Astrocyte (in vitro differentiated cells and primary cell): ENCODE data around the gene MPO. TPM values are rescaled to one million over a fixed set of nuclear protein-coding genes. Genes with fewer than 3 reads are reported as not detected.

Source experiments
- DNase-seq: peaks from one replicate; pipeline ENCODE4 v3.0.0-alpha.2; 2010; ENCODE audit warnings: low read depth
- FAIRE-seq: peaks from 2 replicates; lab custom pipeline; 2011; peaks lifted over from hg19 to GRCh38; lab: Jason Lieb, UNC
- H2AFZ ChIP-seq: 2 replicates; pipeline ENCODE4 v1.6.0; 2012; ENCODE audit warnings: low read depth, low read length, inconsistent platforms
- H3K27ac ChIP-seq: 2 replicates; pipeline ENCODE4 v1.5.1; 2011; ENCODE audit warnings: low read depth, low read length, inconsistent platforms
- H3K27me3 ChIP-seq: 2 replicates; pipeline ENCODE4 v1.6.0; 2011; ENCODE audit warnings: low read length, inconsistent platforms; ENCODE audit not compliant: insufficient read depth
- H3K36me3 ChIP-seq: 2 replicates; pipeline ENCODE4 v1.5.1; 2011; ENCODE audit warnings: low read length, inconsistent platforms; ENCODE audit not compliant: insufficient read depth
- H3K4me1 ChIP-seq: 2 replicates; pipeline ENCODE4 v1.5.1; 2011; ENCODE audit warnings: low read length, inconsistent platforms; ENCODE audit not compliant: insufficient read depth
- H3K4me2 ChIP-seq: 2 replicates; pipeline ENCODE4 v1.6.0; 2012; ENCODE audit warnings: low read length, inconsistent platforms
- H3K4me3 ChIP-seq: 2 replicates; pipeline ENCODE4 v1.5.1; 2011; ENCODE audit warnings: low read depth, mild to moderate bottlenecking, low read length, inconsistent platforms; ENCODE audit not compliant: insufficient read depth
- H3K79me2 ChIP-seq: 2 replicates; pipeline ENCODE4 v1.6.0; 2012; ENCODE audit warnings: mild to moderate bottlenecking, low read length, inconsistent platforms; ENCODE audit not compliant: insufficient read depth
- H3K9ac ChIP-seq: 2 replicates; pipeline ENCODE4 v1.6.0; 2012; ENCODE audit warnings: mild to moderate bottlenecking, low read length, inconsistent platforms
- H3K9me3 ChIP-seq: 2 replicates; pipeline ENCODE4 v1.5.1; 2012; ENCODE audit warnings: low read depth, mild to moderate bottlenecking, low read length, inconsistent platforms; ENCODE audit not compliant: insufficient read depth
- H4K20me1 ChIP-seq: 2 replicates; pipeline ENCODE4 v1.6.0; 2012; ENCODE audit warnings: low read length, inconsistent platforms; ENCODE audit not compliant: insufficient read depth
- H3K27ac Mint-ChIP-seq: one replicate; pipeline ENCODE4 v1.8.0; 2021; ENCODE audit warnings: mild to moderate bottlenecking, mixed read lengths; ENCODE audit not compliant: unreplicated experiment
- H3K27me3 Mint-ChIP-seq: one replicate; pipeline ENCODE4 v1.8.0; 2021; ENCODE audit warnings: low read depth, mixed read lengths; ENCODE audit not compliant: unreplicated experiment
- H3K36me3 Mint-ChIP-seq: one replicate; pipeline ENCODE4 v1.8.0; 2021; ENCODE audit warnings: low read depth, mixed read lengths; ENCODE audit not compliant: unreplicated experiment
- H3K4me1 Mint-ChIP-seq: one replicate; pipeline ENCODE4 v1.8.0; 2021; ENCODE audit warnings: low read depth, mixed read lengths; ENCODE audit not compliant: unreplicated experiment
- H3K4me3 Mint-ChIP-seq: one replicate; pipeline ENCODE4 v1.8.0; 2021; ENCODE audit warnings: mild to moderate bottlenecking, moderate library complexity, mixed read lengths; ENCODE audit not compliant: unreplicated experiment
- H3K9me3 Mint-ChIP-seq: one replicate; pipeline ENCODE4 v1.8.0; 2021; ENCODE audit warnings: mild to moderate bottlenecking, mixed read lengths; ENCODE audit not compliant: unreplicated experiment
- EZH2 ChIP-seq: IDR thresholded peaks from 2 replicates; pipeline ENCODE4 v1.6.1; 2012; ENCODE audit warnings: mild to moderate bottlenecking, low read length, inconsistent platforms; ENCODE audit not compliant: insufficient read depth
- total RNA-seq: library from RNA; stranded (reverse); gene quantifications from 2 replicates; pipeline ENCODE4 v1.2.1, GENCODE V29; 2021
- TF ChIP-seq, protein P1 (sequence below): IDR thresholded peaks from 2 replicates; pipeline ENCODE4 v1.5.1; 2011; ENCODE audit warnings: low read depth, mild to moderate bottlenecking, inconsistent platforms, low read length, moderate library complexity; ENCODE audit not compliant: insufficient read depth

MPO gene
- total RNA-seq, 1 donor from 2014 or later: not detected

DNA sequence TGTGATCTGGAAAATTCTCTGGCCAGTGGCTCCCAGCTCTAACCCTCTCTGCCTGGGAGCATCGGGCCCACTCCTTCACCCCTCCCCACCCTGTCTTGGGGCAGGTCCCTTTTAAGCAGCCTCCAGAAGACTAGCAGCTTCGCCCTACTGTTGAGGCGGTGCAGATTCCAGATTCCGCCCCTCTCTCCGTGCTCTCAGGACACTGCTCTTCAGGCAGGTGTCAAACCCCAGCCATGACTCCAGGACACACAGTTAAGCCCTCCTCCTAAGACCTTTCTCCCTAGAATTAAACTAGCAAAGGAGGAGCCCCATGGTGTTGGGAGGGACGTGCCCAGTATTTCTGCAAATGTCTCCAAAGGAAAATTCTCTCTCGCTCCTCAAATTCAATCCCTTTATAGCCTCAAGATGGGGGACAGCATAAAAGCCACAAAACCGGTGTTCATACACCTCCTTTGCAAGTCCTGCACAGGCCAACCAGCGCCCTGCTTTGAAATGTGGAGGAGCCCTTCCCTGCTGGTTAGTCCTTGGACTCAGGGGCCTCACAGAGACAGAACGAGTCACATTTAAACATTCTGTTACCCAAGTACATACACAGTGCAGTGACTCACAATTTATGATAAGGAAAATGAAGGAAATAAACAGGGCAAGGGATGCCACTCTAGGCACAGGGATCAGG, 35.2 kb downstream of the MPO start:
- H3K4me2 ChIP-seq: no peak overlapping the region
- no peak for TF ChIP-seq EZH2
- TF ChIP-seq, protein P1, sequence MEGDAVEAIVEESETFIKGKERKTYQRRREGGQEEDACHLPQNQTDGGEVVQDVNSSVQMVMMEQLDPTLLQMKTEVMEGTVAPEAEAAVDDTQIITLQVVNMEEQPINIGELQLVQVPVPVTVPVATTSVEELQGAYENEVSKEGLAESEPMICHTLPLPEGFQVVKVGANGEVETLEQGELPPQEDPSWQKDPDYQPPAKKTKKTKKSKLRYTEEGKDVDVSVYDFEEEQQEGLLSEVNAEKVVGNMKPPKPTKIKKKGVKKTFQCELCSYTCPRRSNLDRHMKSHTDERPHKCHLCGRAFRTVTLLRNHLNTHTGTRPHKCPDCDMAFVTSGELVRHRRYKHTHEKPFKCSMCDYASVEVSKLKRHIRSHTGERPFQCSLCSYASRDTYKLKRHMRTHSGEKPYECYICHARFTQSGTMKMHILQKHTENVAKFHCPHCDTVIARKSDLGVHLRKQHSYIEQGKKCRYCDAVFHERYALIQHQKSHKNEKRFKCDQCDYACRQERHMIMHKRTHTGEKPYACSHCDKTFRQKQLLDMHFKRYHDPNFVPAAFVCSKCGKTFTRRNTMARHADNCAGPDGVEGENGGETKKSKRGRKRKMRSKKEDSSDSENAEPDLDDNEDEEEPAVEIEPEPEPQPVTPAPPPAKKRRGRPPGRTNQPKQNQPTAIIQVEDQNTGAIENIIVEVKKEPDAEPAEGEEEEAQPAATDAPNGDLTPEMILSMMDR: no peak
- H3K9me3 Mint-ChIP-seq: peaks cover 13% of the 10 kb centered on the region
- DNase-seq: no peak
- peaks cover 85% of the 10 kb centered on the region for H3K27me3 Mint-ChIP-seq
- no peak overlapping the region for H3K27ac ChIP-seq
- H3K4me3 Mint-ChIP-seq: no peak overlapping the region
- no peak overlapping the region for H2AFZ ChIP-seq
- no peaks in the 10 kb centered on the region for H4K20me1 ChIP-seq
- H3K4me3 ChIP-seq: no peak overlapping the region
- H3K27me3 ChIP-seq: peaks cover 50% of the 10 kb centered on the region
- H3K79me2 ChIP-seq: no peaks in the 10 kb centered on the region
- no peaks in the 10 kb centered on the region for H3K9me3 ChIP-seq
- H3K27ac Mint-ChIP-seq: no peak overlapping the region
- H3K36me3 ChIP-seq: no peaks in the 10 kb centered on the region
- no peaks in the 10 kb centered on the region for H3K4me1 ChIP-seq
- H3K9ac ChIP-seq: no peak overlapping the region
- H3K36me3 Mint-ChIP-seq: peaks cover 2% of the 10 kb centered on the region
- no peaks in the 10 kb centered on the region for H3K4me1 Mint-ChIP-seq
- FAIRE-seq: no peak

DNA sequence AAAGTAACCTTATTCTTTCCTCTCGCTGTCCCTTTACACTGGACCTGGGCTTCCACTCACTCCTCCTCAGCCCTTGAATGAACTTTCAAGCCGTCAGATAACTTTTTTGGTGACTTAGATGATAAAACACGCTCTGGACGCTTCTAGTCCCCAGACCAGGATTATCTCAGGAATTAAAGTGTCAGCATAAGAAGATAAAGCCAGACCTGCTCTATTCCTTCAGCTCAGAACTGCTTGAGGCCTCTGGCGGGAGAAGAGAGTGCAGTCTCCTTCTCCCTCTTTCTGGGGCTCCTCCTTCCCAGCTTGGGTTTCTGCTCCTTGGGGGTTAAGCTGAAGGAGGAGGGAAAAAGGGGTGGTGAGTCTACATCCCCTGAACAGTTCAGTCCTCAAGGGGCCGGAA, 35.8 kb downstream of the MPO start:
- Histone ChIP-seq H4K20me1 (no peaks in the 10 kb centered on the region), H3K4me1 (no peaks in the 10 kb centered on the region), H3K4me3 (no peak overlapping the region), H3K27me3 (peaks cover 56% of the 10 kb centered on the region), H2AFZ (no peak overlapping the region), H3K27ac (no peak overlapping the region), H3K4me2 (no peak overlapping the region), H3K9ac (no peak overlapping the region), H3K36me3 (no peaks in the 10 kb centered on the region), H3K9me3 (no peaks in the 10 kb centered on the region), H3K79me2 (no peaks in the 10 kb centered on the region)
- FAIRE-seq: no peak
- H3K9me3 Mint-ChIP-seq: peaks cover 13% of the 10 kb centered on the region
- H3K36me3 Mint-ChIP-seq: no peaks in the 10 kb centered on the region
- H3K4me3 Mint-ChIP-seq: no peak overlapping the region
- no peaks in the 10 kb centered on the region for H3K4me1 Mint-ChIP-seq
- no peak for TF ChIP-seq EZH2
- TF ChIP-seq, protein P1: no peak
- peaks cover 85% of the 10 kb centered on the region for H3K27me3 Mint-ChIP-seq
- no peak for DNase-seq
- no peak overlapping the region for H3K27ac Mint-ChIP-seq

DNA sequence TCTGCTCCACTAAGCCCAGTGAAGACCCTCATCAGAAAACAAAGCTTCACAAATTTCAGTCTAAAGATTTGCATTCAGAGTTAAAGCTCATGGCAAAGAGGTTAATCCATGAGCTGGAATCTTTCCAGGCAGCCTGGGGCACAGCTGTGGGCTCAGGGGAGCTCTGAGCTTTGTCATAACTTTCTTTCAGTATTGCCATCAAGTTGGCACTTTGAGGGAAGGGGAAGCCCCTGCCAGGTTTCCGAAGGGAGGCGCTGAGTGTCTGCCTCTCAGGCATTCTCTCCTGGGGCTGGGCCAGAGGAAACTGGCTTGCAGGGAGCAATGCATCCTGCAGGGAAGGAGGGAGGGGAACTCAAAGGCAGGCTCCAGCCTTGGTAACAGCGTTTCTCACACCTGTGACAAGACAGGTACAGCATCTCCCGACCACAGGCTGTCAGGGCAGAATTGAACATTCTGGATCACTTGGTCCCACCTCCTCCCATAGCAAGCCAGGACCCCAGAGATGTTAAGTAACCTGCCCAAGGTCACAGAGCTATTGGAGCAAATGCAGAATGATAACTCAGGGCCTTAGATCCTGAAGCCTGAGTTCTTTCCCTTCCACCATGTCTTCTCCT, 38.5 kb downstream of the MPO start:
- no peak for DNase-seq
- H3K27ac Mint-ChIP-seq: no peak overlapping the region
- H3K9me3 Mint-ChIP-seq: peaks cover 9% of the 10 kb centered on the region
- H3K4me3 Mint-ChIP-seq: no peak overlapping the region
- Histone ChIP-seq H2AFZ (no peak overlapping the region), H3K36me3 (no peaks in the 10 kb centered on the region), H3K79me2 (no peaks in the 10 kb centered on the region), H3K4me1 (no peaks in the 10 kb centered on the region), H4K20me1 (no peaks in the 10 kb centered on the region), H3K4me3 (no peak overlapping the region), H3K4me2 (no peak overlapping the region), H3K9me3 (no peaks in the 10 kb centered on the region), H3K27me3 (peaks cover 71% of the 10 kb centered on the region), H3K9ac (no peak overlapping the region), H3K27ac (no peak overlapping the region)
- FAIRE-seq: no peak
- no peaks in the 10 kb centered on the region for H3K4me1 Mint-ChIP-seq
- no peaks in the 10 kb centered on the region for H3K36me3 Mint-ChIP-seq
- TF ChIP-seq, protein P1: no peak
- no peak for TF ChIP-seq EZH2
- peaks cover 82% of the 10 kb centered on the region for H3K27me3 Mint-ChIP-seq
